Iris pigment epithelial cell (primary cell): ENCODE data around the gene FOXD2.
A peak's percentile ranks its signal among the peaks of the same experiment; 100 is the strongest.

Experiments
- DNase-seq: peaks from one replicate; pipeline ENCODE4 v3.0.0-alpha.2; 2011; ENCODE audit warnings: low read depth

Gene FOXD2

GRCh38 chr1:47468709-47469389 lies 31.0 kb downstream of the FOXD2 start:
- no peak for DNase-seq

- DNase-seq: no peak
Measured at GRCh38 chr1:47469390-47469759, 31.5 kb downstream of the FOXD2 start.

- no peak for DNase-seq
Measured at GRCh38 chr1:47469910-47470309, 32.1 kb downstream of the FOXD2 start.

- no peak for DNase-seq
Measured at GRCh38 chr1:47471163-47471562, 33.3 kb downstream of the FOXD2 start.

GRCh38 chr1:47474278-47475193 lies 36.7 kb downstream of the FOXD2 start:
- no peak for DNase-seq

- no peak for DNase-seq
Measured at GRCh38 chr1:47477595-47478080, 39.8 kb downstream of the FOXD2 start.

GRCh38 chr1:47478090-47478489 lies 40.2 kb downstream of the FOXD2 start:
- peak; percentile 10 for DNase-seq

GRCh38 chr1:47479664-47480063 lies 41.8 kb downstream of the FOXD2 start:
- DNase-seq: no peak

GRCh38 chr1:47481936-47482335 lies 44.1 kb downstream of the FOXD2 start:
- no peak for DNase-seq

- DNase-seq: peak; percentile 9
Measured at GRCh38 chr1:47482786-47483185, 44.9 kb downstream of the FOXD2 start.

GRCh38 chr1:47483651-47484050 lies 45.8 kb downstream of the FOXD2 start:
- no peak for DNase-seq

GRCh38 chr1:47485817-47486216 lies 48.0 kb downstream of the FOXD2 start:
- DNase-seq: no peak

- no peak for DNase-seq
Measured at GRCh38 chr1:47487332-47487731, 49.5 kb downstream of the FOXD2 start.

- no peak for DNase-seq
Measured at GRCh38 chr1:47487850-47488450, 50.1 kb downstream of the FOXD2 start.
